GM21367 (cell line): Measurements from ENCODE around the gene NATD1.

Experiments used
- ATAC-seq: cut with Tn5 transposase; IDR thresholded peaks from one replicate; pipeline ENCODE4 v1.9.1; 2021; ENCODE audit not compliant: unreplicated experiment

Gene NATD1

GRCh38 chr17:21218101-21218500, 35.1 kb downstream of the NATD1 start:
- ATAC-seq, result no peak

GRCh38 chr17:21217346-21217745, 35.9 kb downstream of the NATD1 start:
- no peak for ATAC-seq

- ATAC-seq, result no peak
Observed at GRCh38 chr17:21215935-21216334, 37.3 kb downstream of the NATD1 start.

GRCh38 chr17:21214777-21215541, 38.3 kb downstream of the NATD1 start:
- ATAC-seq, result no peak

- peak; percentile 83 for ATAC-seq
Observed at GRCh38 chr17:21214015-21214776, 39.0 kb downstream of the NATD1 start, which contains the start of gene TMEM11. Gene TMEM11, minus strand, starts transcription at chr17:21214161. Its CDS starts 9 bp downstream, at chr17:21214152.

GRCh38 chr17:21213638-21214014, 39.6 kb downstream of the NATD1 start:
- ATAC-seq, result peak; percentile 7

- no peak for ATAC-seq
Observed at GRCh38 chr17:21212826-21213637, 40.2 kb downstream of the NATD1 start.

GRCh38 chr17:21211825-21212479, 41.3 kb downstream of the NATD1 start:
- no peak for ATAC-seq

GRCh38 chr17:21210411-21211076, 42.7 kb downstream of the NATD1 start:
- no peak for ATAC-seq

GRCh38 chr17:21209511-21210175, 43.6 kb downstream of the NATD1 start:
- no peak for ATAC-seq

- ATAC-seq, result no peak
Observed at GRCh38 chr17:21208352-21208751, 44.9 kb downstream of the NATD1 start.

- ATAC-seq, result no peak
Observed at GRCh38 chr17:21204935-21205334, 48.3 kb downstream of the NATD1 start.

- no peak for ATAC-seq
Observed at GRCh38 chr17:21202512-21202911, 50.7 kb downstream of the NATD1 start.

- no peak for ATAC-seq
Observed at GRCh38 chr17:21201874-21202273, 51.3 kb downstream of the NATD1 start.

GRCh38 chr17:21201298-21201595, 52.0 kb downstream of the NATD1 start:
- no peak for ATAC-seq

GRCh38 chr17:21200590-21201297, 52.5 kb downstream of the NATD1 start:
- ATAC-seq, result no peak

- ATAC-seq, result no peak
Observed at GRCh38 chr17:21199856-21200255, 53.4 kb downstream of the NATD1 start.

- ATAC-seq, result no peak
Observed at GRCh38 chr17:21199311-21199710, 53.9 kb downstream of the NATD1 start.

- ATAC-seq, result no peak
Observed at GRCh38 chr17:21198411-21198810, 54.8 kb downstream of the NATD1 start.
